Gastrocnemius medialis (tissue), 4 donors: ENCODE results near the gene HAPSTR1. TPM values are rescaled to one million over a fixed set of nuclear protein-coding genes. Genes with fewer than 3 reads are reported as not detected.
A peak's percentile ranks its signal among the peaks of the same experiment; 100 is the strongest.
"Not testable (repeated sequence)": the region's sequence is repeated elsewhere in the genome, so short reads cannot be mapped to it uniquely, and the experiment has no call there.

Experiments used
- ATAC-seq, 2 donors: fragments of 150-250 bp; one replicate each; pipeline ENCODE4 v1.9.1; 2016
- DNase-seq, 2 donors: peaks; one replicate each; pipeline ENCODE4 v3.0.0-alpha.2; 2019
- H3K27ac ChIP-seq, 4 donors: fragments of 200-600 bp; sonication (generic); 1 replicate in 1 of 4; 2 replicates in 3 of 4; pipeline ENCODE4 v1.5.1; 2016 to 2018; ENCODE audit warnings: mild to moderate bottlenecking in 2 of 4, moderate library complexity in 1 of 4
- H3K27me3 ChIP-seq, 3 donors: fragments of 200-600 bp; sonication (generic) in 2 of 3; 1 replicate in 1 of 3; 2 replicates in 2 of 3; pipeline versions ENCODE4 v1.5.1 to v1.6.0; 2016 to 2019; ENCODE audit warnings: mild to moderate bottlenecking in 1 of 3, moderate library complexity in 1 of 3
- H3K36me3 ChIP-seq, 2 donors: fragments of 200-600 bp; sonication (generic) in 1 of 2; one replicate each; pipeline ENCODE4 v1.5.1; 2017 to 2018
- H3K4me1 ChIP-seq, 2 donors: fragments of 200-600 bp; sonication (generic) in 1 of 2; one replicate each; pipeline ENCODE4 v1.5.1; 2016 to 2017; ENCODE audit warnings: mild to moderate bottlenecking in 2 of 2
- H3K4me3 ChIP-seq, 4 donors: fragments of 200-600 bp; sonication (generic) in 3 of 4; 1 replicate in 1 of 4; 2 replicates in 3 of 4; pipeline ENCODE4 v1.5.1; 2016 to 2019; ENCODE audit warnings: mild to moderate bottlenecking in 2 of 4
- H3K9me3 ChIP-seq, 3 donors: fragments of 200-600 bp; sonication (generic) in 2 of 3; 1 replicate in 1 of 3; 2 replicates in 2 of 3; pipeline ENCODE4 v1.5.1; 2016 to 2019
- POLR2A ChIP-seq, 2 donors: fragments of 450-650 bp; IDR thresholded peaks; one replicate each; pipeline ENCODE4 v1.6.1; 2017; ENCODE audit warnings: antibody characterized with exemption in 2 of 2, mild to moderate bottlenecking in 2 of 2, moderate library complexity in 2 of 2
- in situ Hi-C, 4 donors: fragments of 200-750 bp; cut with MboI; loops; one replicate each; pipeline versions ENCODE4 v1.15.0 to v1.8.0; 2017; ENCODE audit warnings: low sequenced_read_pairs in 4 of 4
- intact Hi-C: fragments of 100-400 bp; cut with DNase I; formaldehyde crosslinking; loops from one replicate; pipeline ENCODE4 v1.15.1; 2023; ENCODE audit warnings: low total_unique reads
- total RNA-seq, 4 donors: library from RNA; depleted of rRNA; stranded (reverse); fragments of >200 nt; gene quantifications; one replicate each; pipeline versions ENCODE4 v1.1.0 to v1.2.3, GENCODE V29; 2016
- TF ChIP-seq, protein P1 (sequence below), 5 experiments: fragments of 450-650 bp in 3 of 5; fragments of 200-600 bp in 2 of 5; sonication (generic) in 2 of 5; IDR thresholded peaks in 4 of 5; conservative IDR thresholded peaks in 1 of 5; 1 replicate in 4 of 5; 2 replicates in 1 of 5; pipeline ENCODE4 v1.5.1; 2016 to 2019; ENCODE audit warnings: antibody characterized with exemption in 5 of 5, mild to moderate bottlenecking in 3 of 5, moderate library complexity in 3 of 5

The HAPSTR1 gene, protein sequence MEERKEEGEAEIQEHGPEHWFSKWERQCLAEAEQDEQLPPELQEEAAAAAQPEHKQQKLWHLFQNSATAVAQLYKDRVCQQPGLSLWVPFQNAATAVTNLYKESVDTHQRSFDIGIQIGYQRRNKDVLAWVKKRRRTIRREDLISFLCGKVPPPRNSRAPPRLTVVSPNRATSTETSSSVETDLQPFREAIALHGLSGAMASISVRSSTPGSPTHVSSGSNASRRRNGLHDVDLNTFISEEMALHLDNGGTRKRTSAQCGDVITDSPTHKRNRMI
- total RNA-seq = 10 to 100 TPM; 55.0 to 65.0 (median 60.9) TPM

DNA sequence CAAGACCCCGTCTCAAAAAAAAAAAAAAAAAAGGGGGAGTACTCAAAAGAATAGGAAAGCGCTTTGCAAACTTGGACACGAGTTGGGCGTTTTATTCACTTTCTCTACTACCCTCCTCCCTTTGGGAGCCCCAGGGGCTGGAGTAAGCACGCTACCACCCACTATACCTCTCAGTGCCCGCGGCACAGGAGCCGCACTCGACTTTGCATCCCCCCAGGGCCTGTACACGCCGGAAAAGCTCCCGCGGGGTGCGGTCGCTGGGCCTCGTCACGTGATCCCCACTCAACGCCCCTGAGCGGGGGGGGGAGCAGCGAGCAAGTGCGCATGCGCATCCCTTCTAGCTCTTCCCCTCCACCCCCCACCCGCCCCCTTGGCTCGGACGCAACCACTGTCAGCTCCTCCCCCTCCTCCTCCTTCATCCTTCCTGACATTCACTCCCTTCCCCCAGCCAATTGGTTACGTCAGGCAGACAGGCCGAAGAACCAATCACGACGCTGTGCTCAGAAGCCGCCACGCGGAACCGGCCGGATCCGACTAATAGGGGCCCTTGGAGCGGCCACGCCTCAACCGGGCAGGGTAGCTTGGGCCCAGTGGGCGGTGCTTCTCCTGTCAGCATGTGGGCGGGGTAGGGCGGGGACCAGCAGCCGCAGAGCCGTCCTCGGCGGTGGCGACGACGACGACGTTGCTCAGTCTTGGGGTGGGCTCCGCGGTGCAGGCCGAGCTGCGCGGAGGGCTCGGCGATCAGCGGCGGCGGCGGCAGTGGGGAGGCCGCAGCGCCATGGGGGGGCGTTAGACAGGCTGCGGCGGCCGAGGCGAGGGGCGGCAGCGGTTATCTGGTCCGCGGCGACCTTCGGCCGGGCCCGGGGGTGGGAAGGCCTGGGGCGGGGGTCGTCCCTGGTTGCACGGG, at the start of gene HAPSTR1:
HAPSTR1 (plus strand) TSS at position 685 of the 907 bp plus-strand sequence. CDS start 401 bp downstream, outside the sequence.
- DNase-seq (peak; percentile 100), ATAC-seq (peak; percentile 91 to 93)
- TF ChIP-seq POLR2A (IDR thresholded peaks at IDR 0.05) = peak; percentile 97 to 99
- TF ChIP-seq, protein P1, sequence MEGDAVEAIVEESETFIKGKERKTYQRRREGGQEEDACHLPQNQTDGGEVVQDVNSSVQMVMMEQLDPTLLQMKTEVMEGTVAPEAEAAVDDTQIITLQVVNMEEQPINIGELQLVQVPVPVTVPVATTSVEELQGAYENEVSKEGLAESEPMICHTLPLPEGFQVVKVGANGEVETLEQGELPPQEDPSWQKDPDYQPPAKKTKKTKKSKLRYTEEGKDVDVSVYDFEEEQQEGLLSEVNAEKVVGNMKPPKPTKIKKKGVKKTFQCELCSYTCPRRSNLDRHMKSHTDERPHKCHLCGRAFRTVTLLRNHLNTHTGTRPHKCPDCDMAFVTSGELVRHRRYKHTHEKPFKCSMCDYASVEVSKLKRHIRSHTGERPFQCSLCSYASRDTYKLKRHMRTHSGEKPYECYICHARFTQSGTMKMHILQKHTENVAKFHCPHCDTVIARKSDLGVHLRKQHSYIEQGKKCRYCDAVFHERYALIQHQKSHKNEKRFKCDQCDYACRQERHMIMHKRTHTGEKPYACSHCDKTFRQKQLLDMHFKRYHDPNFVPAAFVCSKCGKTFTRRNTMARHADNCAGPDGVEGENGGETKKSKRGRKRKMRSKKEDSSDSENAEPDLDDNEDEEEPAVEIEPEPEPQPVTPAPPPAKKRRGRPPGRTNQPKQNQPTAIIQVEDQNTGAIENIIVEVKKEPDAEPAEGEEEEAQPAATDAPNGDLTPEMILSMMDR (IDR thresholded peaks at IDR 0.05 in 4 of 5, conservative IDR thresholded peaks at IDR 0.05 in 1 of 5) = no peak
- Histone ChIP-seq H3K4me1 (peaks cover 34 to 42% of the 10 kb centered on the region in 2 donors), H3K36me3 (no peaks in the 10 kb centered on the region), H3K9me3 (no peaks in the 10 kb centered on the region), H3K27me3 (no peaks in the 10 kb centered on the region), H3K4me3 (peak within 1 kb of the TSS; percentile 79 to 87 (median 83)), H3K27ac (peak within 1 kb of the TSS; percentile 98 to 100 (median 99))
- intact Hi-C loops (loop anchor here (2.0 to 10.0 kb wide), 4 partner anchors 44 to 1654 kb away; partner anchors contain the start of genes NUBP1 and USP7), in situ Hi-C loops (loop anchor here in 1 of 4 donors (25.0 kb wide), 1 partner anchor 129 kb away; the partner anchor contains the start of gene USP7)

DNA sequence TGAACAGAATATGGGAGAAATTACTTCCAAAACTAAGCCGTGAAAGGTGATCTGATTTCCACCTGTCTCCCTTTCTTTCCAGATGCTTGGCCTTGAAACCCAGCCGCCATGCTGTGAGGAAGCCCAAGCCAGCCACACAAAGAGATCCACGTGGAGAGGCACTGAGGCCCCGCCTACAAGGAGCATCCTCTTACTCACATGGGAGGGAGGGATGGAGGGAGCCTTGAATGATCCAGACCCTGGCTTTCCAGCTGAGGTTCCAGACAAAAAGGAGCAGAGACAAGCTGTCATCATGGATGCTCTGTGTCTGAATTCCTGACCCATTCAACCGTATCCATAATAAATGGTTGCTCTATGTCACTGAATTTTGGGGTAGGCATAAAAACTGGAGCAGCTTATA, 48.9 kb upstream of the HAPSTR1 start:
- H3K27me3 ChIP-seq = no peaks in the 10 kb centered on the region
- TF ChIP-seq, protein P1 (IDR thresholded peaks at IDR 0.05 in 4 of 5, conservative IDR thresholded peaks at IDR 0.05 in 1 of 5) = no peak
- DNase-seq (no peak), ATAC-seq (no peak)
- intact Hi-C loops = loop anchor here (10.0 kb wide), 2 partner anchors 322 to 812 kb away; no protein-coding TSS in a partner anchor
- H3K36me3 ChIP-seq = no peaks in the 10 kb centered on the region
- in situ Hi-C loops = no loop called here
- H3K4me1 ChIP-seq = peaks cover 4 to 7% of the 10 kb centered on the region in 2 donors
- no peak overlapping the region for H3K27ac ChIP-seq
- H3K9me3 ChIP-seq = no peaks in the 10 kb centered on the region
- no peak overlapping the region for H3K4me3 ChIP-seq

DNA sequence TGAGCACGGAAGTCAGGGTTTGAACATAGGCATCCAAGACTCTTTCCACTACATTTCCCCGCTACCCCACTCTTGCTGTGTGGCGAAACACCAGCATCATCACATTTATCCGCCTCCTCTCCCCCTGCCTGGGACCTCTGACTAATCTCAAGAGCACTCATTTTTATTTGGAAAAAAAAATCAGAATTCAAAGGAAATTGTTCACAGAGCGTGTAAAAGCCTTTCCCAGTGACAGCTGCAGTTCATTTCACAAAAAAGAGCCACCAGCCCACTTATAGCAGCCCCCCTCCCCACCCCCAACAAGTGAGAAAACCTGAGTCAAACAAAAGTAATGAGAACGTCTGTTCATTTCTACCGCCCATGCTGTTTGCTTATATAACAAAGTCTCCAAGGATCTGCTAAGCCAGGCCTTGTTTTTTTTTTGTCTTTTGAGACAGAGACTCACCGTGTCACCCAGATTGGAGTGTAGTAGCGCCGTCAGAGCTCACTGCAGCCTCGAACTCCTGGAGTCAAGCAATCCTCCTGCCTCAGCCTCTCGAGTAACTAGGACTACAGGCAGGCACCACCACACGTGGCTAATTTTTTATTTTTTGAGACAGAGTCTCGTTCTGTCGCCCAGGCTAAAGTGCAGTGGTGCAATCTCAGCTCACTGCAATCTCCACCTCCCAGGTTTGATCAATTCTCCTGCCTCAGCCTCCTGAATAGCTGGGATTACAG, 48.3 kb upstream of the HAPSTR1 start:
- Histone ChIP-seq H3K27me3 (no peaks in the 10 kb centered on the region), H3K27ac (no peak overlapping the region), H3K36me3 (no peaks in the 10 kb centered on the region), H3K4me1 (peaks cover 9 to 12% of the 10 kb centered on the region in 2 donors), H3K4me3 (no peak overlapping the region), H3K9me3 (no peaks in the 10 kb centered on the region)
- in situ Hi-C loops (no loop called here), intact Hi-C loops (loop anchor here (10.0 kb wide), 2 partner anchors 322 to 812 kb away; no protein-coding TSS in a partner anchor)
- ATAC-seq = no peak
- no peak for TF ChIP-seq POLR2A (IDR thresholded peaks at IDR 0.05)
- TF ChIP-seq, protein P1 (IDR thresholded peaks at IDR 0.05 in 4 of 5, conservative IDR thresholded peaks at IDR 0.05 in 1 of 5) = no peak
- no peak for DNase-seq

DNA sequence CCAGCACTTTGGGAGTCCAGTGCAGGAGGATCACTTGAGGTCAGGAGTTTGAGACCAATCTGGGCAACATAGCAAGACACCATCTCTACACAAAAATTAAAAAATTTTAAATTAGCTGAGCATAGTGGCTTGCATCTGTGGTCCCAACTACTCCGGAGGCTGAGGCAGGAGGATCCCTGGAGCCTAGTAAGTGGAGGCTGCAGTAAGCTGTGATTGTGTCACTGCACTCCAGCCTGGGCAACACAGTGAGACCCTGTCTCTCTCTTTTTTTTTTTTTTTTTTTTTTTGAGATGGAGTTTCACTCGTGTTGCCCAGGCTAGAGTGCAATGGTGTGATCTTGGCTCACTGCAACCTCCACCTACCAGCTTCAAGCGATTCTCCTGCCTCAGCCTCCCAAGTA, 45.9 kb upstream of the HAPSTR1 start:
- intact Hi-C loops = loop anchor here (5.0 to 10.0 kb wide), 4 partner anchors 82 to 809 kb away; partner anchors contain the start of gene USP7
- H3K27me3 ChIP-seq, H3K4me3 ChIP-seq, H3K9me3 ChIP-seq, ATAC-seq, H3K36me3 ChIP-seq, DNase-seq, H3K27ac ChIP-seq, in situ Hi-C loops: not testable (repeated sequence)
- H3K4me1 ChIP-seq = peaks cover 12 to 14% of the 10 kb centered on the region in 2 donors
